Measurements from ENCODE around the gene STAMBP. TPM values are rescaled to one million over a fixed set of nuclear protein-coding genes. Genes with fewer than 3 reads are reported as not detected.
A peak's percentile ranks its signal among the peaks of the same experiment; 100 is the strongest.

The STAMBP gene
- total and polyA plus RNA-seq, 3 donors from 2014 or later, result 47.4 to 51.2 (median 49.0) TPM

GRCh38 chr2:73827018-73827417 is 1.7 kb upstream of the STAMBP start:
- intact Hi-C loops (cut with DNase I; ENCODE audit: low total_unique reads), result no loop called here
- no peaks in the 10 kb centered on the region for H3K27me3 ChIP-seq
- no peak overlapping the region for H3K4me3 ChIP-seq
- peaks cover 17% of the 10 kb centered on the region for H3K4me1 ChIP-seq
- 55 to 64% methylated on average over 2 of the region's 2 CpGs for WGBS, 2 donors
- TF ChIP-seq CTCF (IDR thresholded peaks at IDR 0.05) (peak in 1 of 3 experiments; percentile 18), POLR2A (IDR thresholded peaks at IDR 0.05) (no peak)
- no peaks in the 10 kb centered on the region for H3K9me3 ChIP-seq
- no peak for DNase-seq
- H3K27ac ChIP-seq, result no peak overlapping the region
- no peaks in the 10 kb centered on the region for H3K36me3 ChIP-seq (ENCODE audit: low read depth, missing control alignments)

GRCh38 chr2:73827660-73828388 is 937 bp upstream of the STAMBP start:
- no peak for TF ChIP-seq CTCF (IDR thresholded peaks at IDR 0.05)
- TF ChIP-seq POLR2A (IDR thresholded peaks at IDR 0.05), result no peak
- Histone ChIP-seq H3K4me1 (peaks cover 17% of the 10 kb centered on the region), H3K9me3 (no peaks in the 10 kb centered on the region), H3K4me3 (peak overlapping the region; percentile 75 to 79), H3K27me3 (no peaks in the 10 kb centered on the region), H3K27ac (peak overlapping the region in 1 of 2 donors; percentile 92), H3K36me3 (ENCODE audit: low read depth, missing control alignments) (no peaks in the 10 kb centered on the region)
- 56 to 58% methylated on average over 9 of the region's 9 CpGs for WGBS, 2 donors
- no peak for DNase-seq
- intact Hi-C loops (cut with DNase I; ENCODE audit: low total_unique reads), result no loop called here

- Histone ChIP-seq H3K4me3 (peak overlapping the region; percentile 75 to 79), H3K9me3 (no peaks in the 10 kb centered on the region), H3K27me3 (no peaks in the 10 kb centered on the region), H3K4me1 (peaks cover 17% of the 10 kb centered on the region), H3K36me3 (ENCODE audit: low read depth, missing control alignments) (no peaks in the 10 kb centered on the region), H3K27ac (peak overlapping the region in 1 of 2 donors; percentile 92)
- DNase-seq, result no peak
- TF ChIP-seq CTCF (IDR thresholded peaks at IDR 0.05), result no peak
- TF ChIP-seq POLR2A (IDR thresholded peaks at IDR 0.05), result no peak
- intact Hi-C loops (cut with DNase I; ENCODE audit: low total_unique reads), result no loop called here
- WGBS, 2 donors, result 40 to 46% methylated on average over 4 of the region's 4 CpGs
These were observed 358 bp upstream of the STAMBP start for GRCh38 chr2:73828389-73828817.

GRCh38 chr2:73830871-73831401 is 2.2 kb downstream of the STAMBP start:
- Histone ChIP-seq H3K4me3 (no peak overlapping the region), H3K4me1 (peaks cover 17% of the 10 kb centered on the region), H3K27ac (no peak overlapping the region), H3K9me3 (no peaks in the 10 kb centered on the region), H3K36me3 (ENCODE audit: low read depth, missing control alignments) (no peaks in the 10 kb centered on the region), H3K27me3 (no peaks in the 10 kb centered on the region)
- intact Hi-C loops (cut with DNase I; ENCODE audit: low total_unique reads), result no loop called here
- TF ChIP-seq CTCF (IDR thresholded peaks at IDR 0.05), result no peak
- TF ChIP-seq POLR2A (IDR thresholded peaks at IDR 0.05), result no peak
- WGBS, 2 donors, result 63 to 72% methylated on average over 11 of the region's 11 CpGs
- DNase-seq, result no peak

- TF ChIP-seq POLR2A (IDR thresholded peaks at IDR 0.05), result no peak
- no peak for TF ChIP-seq CTCF (IDR thresholded peaks at IDR 0.05)
- intact Hi-C loops (cut with DNase I; ENCODE audit: low total_unique reads), result no loop called here
- H3K4me1 ChIP-seq, result peaks cover 17% of the 10 kb centered on the region
- no peak for DNase-seq
- H3K9me3 ChIP-seq, result no peaks in the 10 kb centered on the region
- no peaks in the 10 kb centered on the region for H3K27me3 ChIP-seq
- peak overlapping the region in 1 of 2 donors; percentile 3 for H3K27ac ChIP-seq
- H3K4me3 ChIP-seq, result no peak overlapping the region
- no peaks in the 10 kb centered on the region for H3K36me3 ChIP-seq (ENCODE audit: low read depth, missing control alignments)
These were observed 4.2 kb downstream of the STAMBP start for GRCh38 chr2:73832930-73833329.
